Measurements from ENCODE around the gene OLA1.

The OLA1 gene

GRCh38 chr2:174025271-174026121 lies 222.8 kb downstream of the OLA1 start:
- no peak for DNase-seq

- DNase-seq: no peak
Measured at GRCh38 chr2:174024524-174025270, 223.6 kb downstream of the OLA1 start.

GRCh38 chr2:174023591-174024523 lies 224.5 kb downstream of the OLA1 start:
- DNase-seq: no peak
